HG02759 (cell line): ENCODE data around the gene KLHL10.

Experiments
- ATAC-seq: cut with Tn5 transposase; IDR thresholded peaks from one replicate; pipeline ENCODE4 v1.9.1; 2021; ENCODE audit warnings: mild to moderate bottlenecking, moderate library complexity; ENCODE audit not compliant: unreplicated experiment

The KLHL10 gene

DNA sequence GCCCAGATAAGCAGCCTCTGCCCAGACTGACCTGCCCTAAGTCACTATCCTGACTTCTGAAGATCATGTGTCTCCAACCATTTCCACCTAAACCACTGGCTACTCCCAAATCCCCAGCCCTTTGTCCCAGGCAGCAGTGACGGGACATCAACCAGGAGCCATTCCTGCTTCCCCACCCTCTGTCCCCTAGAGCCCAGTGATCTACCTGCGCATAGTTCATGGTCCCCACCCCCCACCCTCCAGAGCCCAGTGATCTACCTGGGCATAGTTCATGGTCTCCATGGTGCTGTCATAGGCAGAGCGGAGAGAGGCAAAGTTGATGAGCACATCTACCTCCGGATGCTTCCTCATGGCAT, 54.4 kb downstream of the KLHL10 start:
- no peak for ATAC-seq

- no peak for ATAC-seq
Observed at GRCh38 chr17:41893384-41893783, 55.8 kb downstream of the KLHL10 start.

GRCh38 chr17:41894791-41895331, 57.2 kb downstream of the KLHL10 start:
- ATAC-seq, result no peak

GRCh38 chr17:41895617-41896016, 58.0 kb downstream of the KLHL10 start:
- no peak for ATAC-seq

- no peak for ATAC-seq
Observed at GRCh38 chr17:41896726-41897125, 59.1 kb downstream of the KLHL10 start.
